NCI-H1417 treated with DMSO at 0.1 percent for 48 hours (cell line): Measurements from ENCODE around the gene MEFV.
"Not testable (repeated sequence)": the region's sequence is repeated elsewhere in the genome, so short reads cannot be mapped to it uniquely, and the experiment has no call there.

Experiments
- DNase-seq: peaks from one replicate; lab custom pipeline; 2025; lab: John Stamatoyannopoulos, UW

MEFV gene, protein sequence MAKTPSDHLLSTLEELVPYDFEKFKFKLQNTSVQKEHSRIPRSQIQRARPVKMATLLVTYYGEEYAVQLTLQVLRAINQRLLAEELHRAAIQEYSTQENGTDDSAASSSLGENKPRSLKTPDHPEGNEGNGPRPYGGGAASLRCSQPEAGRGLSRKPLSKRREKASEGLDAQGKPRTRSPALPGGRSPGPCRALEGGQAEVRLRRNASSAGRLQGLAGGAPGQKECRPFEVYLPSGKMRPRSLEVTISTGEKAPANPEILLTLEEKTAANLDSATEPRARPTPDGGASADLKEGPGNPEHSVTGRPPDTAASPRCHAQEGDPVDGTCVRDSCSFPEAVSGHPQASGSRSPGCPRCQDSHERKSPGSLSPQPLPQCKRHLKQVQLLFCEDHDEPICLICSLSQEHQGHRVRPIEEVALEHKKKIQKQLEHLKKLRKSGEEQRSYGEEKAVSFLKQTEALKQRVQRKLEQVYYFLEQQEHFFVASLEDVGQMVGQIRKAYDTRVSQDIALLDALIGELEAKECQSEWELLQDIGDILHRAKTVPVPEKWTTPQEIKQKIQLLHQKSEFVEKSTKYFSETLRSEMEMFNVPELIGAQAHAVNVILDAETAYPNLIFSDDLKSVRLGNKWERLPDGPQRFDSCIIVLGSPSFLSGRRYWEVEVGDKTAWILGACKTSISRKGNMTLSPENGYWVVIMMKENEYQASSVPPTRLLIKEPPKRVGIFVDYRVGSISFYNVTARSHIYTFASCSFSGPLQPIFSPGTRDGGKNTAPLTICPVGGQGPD

DNA sequence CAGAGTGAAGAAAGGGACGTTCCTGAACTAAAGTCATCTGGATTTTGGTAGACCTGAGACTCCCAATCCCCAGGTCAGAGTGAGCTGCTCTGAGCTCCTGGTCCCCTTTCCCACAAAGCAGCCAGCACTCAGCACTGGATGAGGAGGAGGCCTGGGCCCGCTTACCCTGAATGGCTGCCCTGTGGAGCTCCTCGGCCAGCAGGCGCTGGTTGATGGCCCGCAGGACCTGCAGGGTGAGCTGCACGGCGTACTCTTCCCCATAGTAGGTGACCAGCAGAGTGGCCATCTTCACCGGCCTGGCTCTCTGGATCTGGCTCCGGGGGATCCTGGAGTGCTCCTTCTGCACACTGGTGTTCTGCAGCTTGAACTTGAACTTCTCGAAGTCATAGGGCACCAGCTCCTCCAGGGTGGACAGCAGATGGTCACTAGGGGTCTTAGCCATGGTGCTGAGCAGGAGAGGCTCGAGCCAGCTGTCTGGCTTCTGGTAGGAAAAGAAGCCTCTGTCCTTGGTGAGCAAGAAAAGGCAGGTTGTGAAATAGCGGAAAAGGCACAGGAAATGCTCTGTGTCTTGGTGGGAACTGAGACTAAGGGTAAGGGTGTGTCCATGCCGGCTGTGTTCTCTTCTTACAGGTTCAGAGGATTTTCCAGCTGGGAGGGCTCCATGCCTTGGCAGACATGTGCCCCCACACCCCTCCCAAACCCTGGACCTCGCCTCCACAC, at the start of gene MEFV:
Gene MEFV (minus strand): TSS at position 488 of the 720 bp plus-strand sequence. CDS start 46 bp downstream, at position 442.
- no peak for DNase-seq

- DNase-seq: no peak
Measured at GRCh38 chr16:3306078-3306477, 49.6 kb upstream of the MEFV start.

- DNase-seq: peak; percentile 36
Measured at GRCh38 chr16:3305109-3306068, 49.0 kb upstream of the MEFV start, which contains the start of the genes TIGD7 and ZNF75A. TIGD7 (minus strand) TSS chr16:3305430; CDS start chr16:3300614, 4,816 bp downstream. ZNF75A (plus strand) TSS chr16:3305497; CDS start chr16:3308429, 2,932 bp downstream.

DNA sequence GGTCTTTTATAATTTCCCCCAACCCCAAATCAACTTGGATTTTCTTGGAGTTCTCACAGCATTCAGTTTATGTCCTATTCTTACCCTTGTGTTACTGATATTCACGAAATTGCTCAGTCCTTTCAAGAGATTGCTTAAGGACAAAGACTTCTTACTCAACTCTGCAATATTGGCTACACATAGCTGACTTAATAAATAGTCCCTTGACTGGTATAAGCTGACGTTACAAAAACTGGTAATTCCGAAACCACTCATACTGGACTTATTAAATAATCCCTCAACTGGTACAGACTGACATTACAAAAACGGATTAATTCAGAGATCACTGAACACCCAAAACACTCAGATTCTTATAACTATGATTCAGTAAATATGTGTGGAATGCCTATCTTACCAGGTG, 47.9 kb upstream of the MEFV start:
- DNase-seq: no peak

DNA sequence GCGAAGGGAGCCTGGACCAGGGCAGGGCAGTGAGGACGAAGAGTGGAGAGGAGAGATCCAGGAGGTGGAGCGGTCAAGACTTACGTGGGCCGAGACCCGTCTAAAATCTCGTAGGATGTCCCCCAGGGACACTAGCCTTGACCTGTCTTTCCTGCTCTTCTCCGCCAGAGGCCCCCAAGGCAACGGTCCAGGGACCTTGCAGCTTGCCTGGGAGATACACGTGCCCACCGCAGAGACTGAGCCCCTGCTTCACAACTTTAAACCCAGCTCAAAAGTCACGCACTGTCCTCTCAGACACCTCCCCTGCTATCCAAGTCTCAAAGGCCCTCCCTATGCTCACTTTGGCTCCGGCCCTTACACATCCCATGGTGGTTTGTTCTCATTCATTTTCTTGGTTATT, 39.4 kb upstream of the MEFV start:
- DNase-seq: no peak

DNA sequence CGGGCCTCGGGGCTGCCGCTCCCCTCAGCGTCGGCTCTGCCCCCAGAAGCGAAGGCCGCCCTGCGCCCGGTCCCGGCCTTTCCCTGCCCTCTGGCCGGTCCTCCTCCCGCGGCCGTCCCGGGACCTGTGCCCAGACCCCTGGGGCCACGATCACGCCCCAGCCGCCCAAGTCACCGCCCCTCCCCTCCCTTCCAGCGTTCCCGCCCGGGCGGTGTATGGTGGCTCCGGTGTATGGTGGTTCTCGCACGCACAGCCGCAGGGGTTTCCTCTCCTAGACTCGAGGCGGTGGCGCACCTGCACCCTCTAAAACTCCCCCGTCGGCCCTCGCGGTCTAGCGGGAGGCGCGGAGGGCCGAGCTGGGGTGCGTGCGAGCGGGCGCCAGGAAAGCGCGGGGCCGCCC, 38.8 kb upstream of the MEFV start:
- DNase-seq: no peak

DNA sequence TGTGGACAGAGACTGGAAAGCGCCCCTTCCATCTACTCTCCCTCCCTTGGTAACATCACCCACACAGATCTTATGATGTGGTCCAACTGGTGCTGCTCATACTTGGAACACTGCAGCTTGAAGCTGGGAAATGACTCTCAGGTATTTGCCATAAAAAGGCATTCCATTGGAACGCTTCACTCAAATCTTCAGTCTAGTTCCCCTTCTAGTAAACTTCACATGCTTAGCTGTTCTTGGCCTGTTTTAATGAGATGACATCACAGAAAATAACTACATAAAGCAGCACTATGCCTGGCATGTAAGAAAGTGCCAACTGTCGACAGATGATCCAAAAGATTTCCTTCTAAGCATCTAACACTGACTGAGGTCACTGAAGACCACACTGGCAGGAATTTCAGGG, 36.2 kb upstream of the MEFV start:
- DNase-seq: no peak

- no peak for DNase-seq
Measured at GRCh38 chr16:3289998-3290673, 33.7 kb upstream of the MEFV start.

DNA sequence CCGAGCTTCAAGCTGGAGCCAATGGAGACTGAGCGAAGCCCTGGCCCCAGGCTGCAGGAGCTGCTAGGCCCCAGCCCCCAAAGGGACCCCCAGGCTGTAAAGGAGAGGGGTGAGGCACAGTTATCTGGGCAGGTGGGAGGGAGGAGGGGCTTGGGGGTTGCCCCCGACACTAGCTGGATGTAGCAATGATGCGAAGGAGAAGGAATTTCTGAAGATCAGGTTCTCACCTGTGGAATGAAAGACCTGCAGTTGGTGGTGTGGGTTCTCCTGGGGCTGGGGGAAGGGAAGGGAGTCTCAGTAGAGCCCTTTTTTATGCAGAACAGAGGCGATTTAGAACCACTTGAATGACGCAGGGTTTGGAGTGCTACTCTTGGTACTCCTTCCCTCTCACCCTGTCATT, 28.7 kb upstream of the MEFV start:
- DNase-seq: no peak

- no peak for DNase-seq
Measured at GRCh38 chr16:3283543-3284447, 27.4 kb upstream of the MEFV start.

- peak; percentile 93 for DNase-seq
Measured at GRCh38 chr16:3282730-3283542, 26.5 kb upstream of the MEFV start, which contains the start of gene ZNF263. ZNF263 (plus strand) TSS chr16:3283491; CDS start chr16:3283819, 328 bp downstream.

DNA sequence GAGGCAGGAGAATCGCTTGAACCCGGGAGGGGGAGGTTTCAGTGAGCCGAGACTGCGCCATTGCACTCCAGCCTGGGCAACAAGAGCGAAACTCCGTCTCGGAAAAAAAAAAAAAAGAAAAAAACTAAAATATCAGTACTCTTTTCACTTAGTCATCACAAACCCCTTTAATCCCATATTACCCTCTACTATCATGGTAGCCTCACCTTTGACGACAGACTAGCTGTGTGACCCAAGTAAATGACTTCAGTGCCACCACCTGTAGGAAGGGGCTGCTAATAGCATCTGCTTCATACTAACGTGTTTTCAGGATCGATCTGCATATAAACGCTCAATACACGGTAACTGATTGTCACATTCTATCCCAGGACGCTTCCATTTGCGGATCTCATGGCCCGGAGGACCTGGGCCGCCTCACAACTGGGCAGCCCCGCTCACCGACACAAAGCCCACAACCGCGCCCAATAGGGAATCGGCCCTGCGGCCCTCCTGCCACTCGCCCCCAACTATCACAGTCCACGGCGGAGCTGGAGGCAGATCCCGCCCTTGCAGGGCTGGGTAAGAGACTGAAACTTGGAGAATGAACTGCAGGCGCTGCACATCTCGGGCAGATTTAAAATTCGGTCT, 25.8 kb upstream of the MEFV start:
- DNase-seq: no peak

- DNase-seq: no peak
Measured at GRCh38 chr16:3281222-3281820, 24.9 kb upstream of the MEFV start.

- DNase-seq: no peak
Measured at GRCh38 chr16:3276679-3277078, 20.2 kb upstream of the MEFV start.

DNA sequence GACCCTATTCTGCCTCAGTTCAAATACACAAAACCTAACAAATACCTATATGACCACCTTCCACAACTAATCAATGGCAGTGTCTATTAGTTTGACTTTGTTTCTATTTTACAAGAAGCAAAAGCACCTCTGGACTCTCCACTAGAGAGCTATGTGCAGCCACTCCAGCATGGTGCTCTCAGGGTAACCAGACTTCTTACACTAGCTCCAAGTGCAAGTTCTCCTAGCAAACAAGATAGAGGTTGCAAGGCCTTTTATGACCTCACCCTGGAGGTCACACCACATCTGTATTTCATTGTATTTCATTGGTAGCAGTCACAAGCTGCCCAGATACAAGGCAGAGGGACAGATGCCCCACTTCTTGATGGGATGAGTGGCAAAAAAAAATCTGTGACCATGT, 18.5 kb upstream of the MEFV start:
- no peak for DNase-seq

DNA sequence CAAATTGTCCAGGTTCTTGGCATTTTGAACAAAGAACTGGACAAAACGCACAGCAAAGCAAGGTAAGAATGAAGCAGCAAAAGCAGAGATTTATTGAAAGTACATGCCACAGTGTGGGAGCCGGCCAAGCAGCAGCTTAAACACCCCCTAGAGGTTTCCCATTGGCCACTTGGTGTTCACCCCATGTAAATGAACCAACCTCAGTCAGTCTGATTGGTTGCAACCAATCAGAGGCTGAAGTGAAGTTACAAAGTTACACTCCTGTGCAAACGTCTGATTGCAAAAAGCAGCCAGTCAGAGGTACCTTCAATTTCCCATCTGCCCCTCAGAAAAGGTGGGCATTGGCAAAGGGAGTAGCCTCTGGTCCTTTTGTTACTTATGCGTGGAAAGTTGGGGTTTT, 18.1 kb upstream of the MEFV start:
- DNase-seq: no peak

DNA sequence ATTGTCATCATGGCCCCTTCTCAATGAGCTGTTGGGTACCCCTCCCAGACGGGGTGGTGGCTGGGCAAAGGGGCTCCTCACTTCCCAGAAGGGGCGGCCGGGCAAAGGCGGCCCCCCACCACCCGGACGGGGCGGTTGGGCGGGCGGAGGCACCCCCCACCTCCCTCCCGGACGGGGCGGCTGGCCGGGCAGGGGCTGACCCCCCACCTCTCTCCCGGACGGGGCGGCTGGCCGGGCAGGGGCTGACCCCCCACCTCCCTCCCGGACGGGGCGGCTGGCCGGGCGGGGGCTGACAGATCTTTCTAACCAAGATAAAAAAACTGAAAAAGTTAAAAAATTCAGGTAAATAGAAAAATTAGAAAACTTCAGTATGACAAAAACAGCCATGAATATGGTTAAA, 14.8 kb upstream of the MEFV start:
- DNase-seq: not testable (repeated sequence)

DNA sequence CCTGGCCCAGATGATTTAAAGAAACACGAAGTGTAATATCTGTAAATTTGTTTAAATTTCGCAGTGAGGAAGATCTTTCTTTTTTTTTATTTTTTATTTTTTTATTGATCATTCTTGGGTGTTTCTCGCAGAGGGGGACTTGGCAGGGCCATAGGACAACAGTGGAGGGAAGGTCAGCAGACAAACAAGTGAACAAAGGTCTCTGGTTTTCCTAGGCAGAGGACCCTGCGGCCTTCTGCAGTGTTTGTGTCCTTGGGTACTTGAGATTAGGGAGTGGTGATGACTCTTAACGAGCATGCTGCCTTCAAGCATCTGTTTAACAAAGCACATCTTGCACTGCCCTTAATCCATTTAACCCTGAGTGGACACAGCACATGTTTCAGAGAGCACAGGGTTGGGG, 14.3 kb upstream of the MEFV start:
- DNase-seq: not testable (repeated sequence)
